ENCODE data around the gene PSMA7.

The PSMA7 gene

DNA sequence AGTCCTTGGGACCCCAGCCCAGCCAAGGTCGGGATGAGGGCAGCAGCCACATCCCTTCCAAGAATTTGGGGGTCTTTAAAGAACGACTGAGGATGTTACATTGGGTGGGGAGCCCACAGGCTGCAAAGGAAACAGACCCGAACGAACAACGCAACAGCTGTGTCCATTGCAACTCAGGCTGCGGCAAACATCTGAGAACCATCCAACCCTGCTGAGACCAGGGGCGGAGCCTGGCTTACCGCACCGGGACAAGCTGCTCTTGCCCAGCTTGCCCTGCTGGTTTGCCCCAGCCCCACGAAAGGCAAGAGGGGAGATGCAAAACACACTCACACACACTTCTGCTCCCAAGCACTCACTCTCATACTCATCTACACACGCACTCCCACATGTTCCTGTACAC is 56.0 kb downstream of the PSMA7 start:
- no peak for DNase-seq (ENCODE audit: low spot score)
